T-helper 2 cell treated with Interferon-gamma antibody and Interleukin-4, amounts not matched to agents 5 μg/mL and 100 μg/mL, for 36 hours (primary cell): Measurements from ENCODE around the gene IL21R.

Experiments
- DNase-seq: peaks from one replicate; pipeline ENCODE4 v3.0.0; 2021; ENCODE audit warnings: low spot score
- H3K27ac Mint-ChIP-seq: one replicate; pipeline ENCODE4 v1.8.0; 2021; ENCODE audit warnings: mild to moderate bottlenecking, mixed read lengths
- H3K27me3 Mint-ChIP-seq: one replicate; pipeline ENCODE4 v1.8.0; 2021; ENCODE audit warnings: low read depth, mixed read lengths
- H3K36me3 Mint-ChIP-seq: one replicate; pipeline ENCODE4 v1.8.0; 2021; ENCODE audit warnings: low read depth, mixed read lengths
- H3K4me1 Mint-ChIP-seq: one replicate; pipeline ENCODE4 v1.8.0; 2021; ENCODE audit warnings: low read depth, mixed read lengths
- H3K4me3 Mint-ChIP-seq: one replicate; pipeline ENCODE4 v1.8.0; 2022; ENCODE audit warnings: mild to moderate bottlenecking, moderate library complexity, mixed read lengths
- H3K9me3 Mint-ChIP-seq: one replicate; pipeline ENCODE4 v1.8.0; 2021; ENCODE audit warnings: mixed read lengths

IL21R gene

DNA sequence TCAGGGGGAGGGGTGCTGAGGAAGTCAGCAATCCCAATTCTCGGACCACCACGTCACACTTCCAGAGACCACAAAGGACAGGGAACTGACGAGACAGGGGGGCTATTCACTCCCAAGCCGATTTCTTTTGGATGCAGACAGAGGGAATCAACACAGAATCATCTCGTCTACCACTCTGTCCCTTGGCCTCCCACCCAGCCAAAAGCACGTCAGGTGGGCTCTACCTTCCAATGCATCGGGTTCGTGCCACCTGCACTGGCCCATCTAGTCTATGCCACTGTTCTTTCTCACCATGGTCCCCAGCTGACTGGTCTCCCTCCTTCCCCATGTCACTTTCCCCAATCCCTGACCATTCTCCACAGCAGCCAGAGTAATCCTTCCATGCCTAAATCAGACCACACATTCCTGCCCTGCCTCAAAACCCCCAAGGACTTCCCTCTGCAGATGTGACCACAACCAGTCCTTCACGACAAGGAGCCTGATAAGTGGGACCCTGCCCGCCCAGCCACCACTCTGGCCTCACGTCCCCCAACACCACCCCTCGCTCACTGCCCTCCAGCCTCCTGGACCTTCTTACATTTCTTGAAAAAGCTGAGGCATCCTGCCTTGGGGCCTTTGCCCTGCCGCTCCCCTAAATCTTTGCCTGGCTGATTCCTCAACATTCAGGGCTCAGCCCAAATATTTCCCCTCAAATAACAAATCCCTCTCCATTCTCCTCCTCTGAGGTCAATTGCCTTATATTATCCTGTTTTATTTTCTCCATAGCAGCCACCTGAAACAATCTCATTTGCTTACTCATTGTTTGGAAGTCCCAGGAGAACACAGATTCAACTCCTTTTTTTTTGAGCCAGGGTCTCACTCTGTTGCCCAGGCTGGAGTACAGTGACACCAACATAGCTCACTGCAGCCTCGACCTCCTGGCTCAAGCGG lies 70.4 kb downstream of the IL21R start:
- H3K4me1 Mint-ChIP-seq: no peaks in the 10 kb centered on the region
- H3K9me3 Mint-ChIP-seq: no peaks in the 10 kb centered on the region
- no peak overlapping the region for H3K4me3 Mint-ChIP-seq
- no peak for DNase-seq
- peak overlapping the region; percentile 4 for H3K27ac Mint-ChIP-seq
- H3K27me3 Mint-ChIP-seq: no peaks in the 10 kb centered on the region
- H3K36me3 Mint-ChIP-seq: peaks cover 31% of the 10 kb centered on the region

DNA sequence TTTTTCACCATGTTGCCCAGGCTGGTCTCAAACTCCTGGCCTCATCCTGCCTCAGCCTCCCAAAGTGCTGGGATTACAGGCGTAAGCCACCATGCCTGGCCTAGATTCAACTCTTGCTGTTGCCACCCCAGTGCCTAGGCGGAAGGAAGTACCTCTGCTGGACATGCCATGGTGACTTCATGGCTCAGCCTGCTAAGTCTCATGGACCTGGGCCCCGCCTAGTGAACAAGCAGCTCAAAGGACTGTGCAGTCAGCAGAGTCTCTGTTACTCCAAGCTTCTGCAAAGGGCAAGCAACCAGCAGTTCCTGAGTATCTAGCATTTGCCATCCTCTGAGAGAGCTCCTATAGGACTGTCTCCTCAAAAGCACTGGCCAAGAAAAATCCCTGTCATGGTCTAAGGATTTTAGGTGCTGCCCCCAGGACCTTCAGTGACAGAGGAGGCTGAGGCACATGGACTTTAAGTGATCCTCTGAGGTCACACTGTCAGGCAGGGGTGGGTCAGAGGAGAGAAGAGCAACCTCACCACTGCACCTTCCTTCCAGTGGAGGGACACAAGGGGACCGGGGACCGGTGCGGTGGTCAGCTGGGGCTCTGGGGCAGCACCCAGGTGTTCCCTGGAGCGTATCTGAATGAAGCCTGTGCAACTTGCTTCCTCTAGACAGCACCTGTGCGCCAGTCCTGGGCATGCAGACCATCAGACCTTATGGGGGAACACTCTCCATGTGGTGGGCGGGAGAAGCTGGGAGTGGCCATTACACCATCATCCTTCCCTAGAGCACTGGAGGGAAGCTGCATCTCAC lies 71.3 kb downstream of the IL21R start:
- H3K27me3 Mint-ChIP-seq: no peaks in the 10 kb centered on the region
- no peak overlapping the region for H3K27ac Mint-ChIP-seq
- no peaks in the 10 kb centered on the region for H3K4me1 Mint-ChIP-seq
- peaks cover 26% of the 10 kb centered on the region for H3K36me3 Mint-ChIP-seq
- H3K9me3 Mint-ChIP-seq: no peaks in the 10 kb centered on the region
- H3K4me3 Mint-ChIP-seq: no peak overlapping the region
- no peak for DNase-seq

DNA sequence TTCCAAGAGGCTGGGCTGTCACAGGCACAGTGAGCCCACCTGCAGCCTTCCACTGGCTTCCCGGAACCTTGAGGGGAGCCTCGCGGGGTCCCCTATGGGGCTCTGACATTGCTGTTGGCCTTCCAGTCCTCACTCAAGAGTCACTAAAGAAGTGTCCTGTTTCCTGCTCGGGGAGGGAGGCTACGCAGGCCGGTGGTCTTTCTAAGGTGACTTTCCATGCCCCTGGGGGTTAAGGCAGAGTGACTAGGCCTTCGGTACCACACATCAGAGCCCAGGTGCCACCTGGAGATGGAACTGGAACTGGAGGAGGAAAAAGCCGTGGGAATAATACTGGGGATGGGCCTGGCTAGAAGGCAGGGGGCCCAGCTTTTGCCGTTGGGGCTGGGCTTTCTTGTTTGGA lies 72.1 kb downstream of the IL21R start:
- Mint-ChIP-seq H3K27me3 (no peaks in the 10 kb centered on the region), H3K9me3 (no peaks in the 10 kb centered on the region), H3K4me3 (no peak overlapping the region), H3K4me1 (no peaks in the 10 kb centered on the region), H3K27ac (no peak overlapping the region), H3K36me3 (peaks cover 30% of the 10 kb centered on the region)
- no peak for DNase-seq

DNA sequence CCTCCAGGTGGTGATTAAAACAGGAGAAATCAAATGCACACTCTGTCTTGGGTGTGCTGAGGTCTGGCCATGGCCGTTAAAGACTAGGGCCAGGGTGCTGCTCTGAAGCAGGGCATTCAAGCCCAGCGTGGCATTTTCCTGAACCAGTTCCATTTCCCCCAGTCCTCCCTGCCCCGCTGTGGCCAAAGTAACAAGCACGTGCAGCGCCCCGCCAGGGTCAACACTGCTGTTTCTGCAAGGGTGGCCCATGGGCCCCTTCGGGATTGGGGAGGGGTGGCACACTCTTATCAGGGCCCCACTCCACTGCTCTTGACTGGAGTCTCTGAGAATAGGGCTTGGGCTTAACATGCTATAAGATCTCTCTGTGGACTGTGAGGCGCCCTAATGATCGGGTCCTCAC lies 72.9 kb downstream of the IL21R start:
- H3K27me3 Mint-ChIP-seq: no peaks in the 10 kb centered on the region
- no peak for DNase-seq
- H3K36me3 Mint-ChIP-seq: peaks cover 26% of the 10 kb centered on the region
- H3K27ac Mint-ChIP-seq: no peak overlapping the region
- H3K9me3 Mint-ChIP-seq: no peaks in the 10 kb centered on the region
- H3K4me3 Mint-ChIP-seq: no peak overlapping the region
- H3K4me1 Mint-ChIP-seq: no peaks in the 10 kb centered on the region

DNA sequence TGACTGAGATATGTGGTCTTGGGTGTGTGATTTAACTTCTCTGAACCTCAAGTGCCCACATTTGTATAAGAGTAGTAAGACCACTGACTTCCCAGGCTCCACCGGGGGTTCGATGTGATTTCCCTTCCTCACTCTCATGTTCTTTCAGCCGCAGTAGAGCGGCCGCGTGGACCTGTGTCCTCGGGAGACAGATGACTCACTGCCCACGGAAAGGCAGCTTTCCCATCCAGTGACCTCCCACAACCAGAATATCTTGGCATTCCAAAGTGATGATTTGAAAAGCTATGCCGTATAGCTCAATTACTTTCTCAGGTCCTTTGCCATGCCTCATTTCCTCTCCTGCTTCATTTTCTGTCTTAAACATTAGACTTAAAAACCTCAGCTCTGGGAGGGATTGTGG lies 73.6 kb downstream of the IL21R start:
- H3K4me3 Mint-ChIP-seq: no peak overlapping the region
- no peaks in the 10 kb centered on the region for H3K27me3 Mint-ChIP-seq
- DNase-seq: no peak
- H3K27ac Mint-ChIP-seq: no peak overlapping the region
- no peaks in the 10 kb centered on the region for H3K9me3 Mint-ChIP-seq
- H3K36me3 Mint-ChIP-seq: peaks cover 19% of the 10 kb centered on the region
- no peaks in the 10 kb centered on the region for H3K4me1 Mint-ChIP-seq

DNA sequence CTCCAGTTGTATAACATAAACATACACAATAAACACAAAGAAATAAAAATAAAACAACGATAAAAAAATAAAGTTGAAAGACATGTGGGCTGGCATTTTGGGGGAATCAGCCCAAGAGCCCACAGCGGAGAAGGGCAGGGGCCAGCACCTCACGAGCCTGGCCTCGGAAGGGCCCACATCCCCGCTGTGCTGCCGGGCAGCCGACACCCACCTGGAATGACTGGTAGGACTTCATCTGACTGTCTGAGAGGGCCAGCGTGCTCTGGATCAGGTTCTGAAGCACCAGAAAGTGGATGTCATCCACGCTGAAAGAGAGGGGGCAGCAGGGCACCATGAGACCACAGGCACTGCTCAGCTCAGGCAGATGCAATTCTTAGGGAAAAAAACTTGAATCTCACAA lies 74.3 kb downstream of the IL21R start:
- Mint-ChIP-seq H3K27ac (no peak overlapping the region), H3K36me3 (peaks cover 13% of the 10 kb centered on the region), H3K4me3 (no peak overlapping the region), H3K4me1 (no peaks in the 10 kb centered on the region), H3K27me3 (no peaks in the 10 kb centered on the region), H3K9me3 (no peaks in the 10 kb centered on the region)
- DNase-seq: no peak

DNA sequence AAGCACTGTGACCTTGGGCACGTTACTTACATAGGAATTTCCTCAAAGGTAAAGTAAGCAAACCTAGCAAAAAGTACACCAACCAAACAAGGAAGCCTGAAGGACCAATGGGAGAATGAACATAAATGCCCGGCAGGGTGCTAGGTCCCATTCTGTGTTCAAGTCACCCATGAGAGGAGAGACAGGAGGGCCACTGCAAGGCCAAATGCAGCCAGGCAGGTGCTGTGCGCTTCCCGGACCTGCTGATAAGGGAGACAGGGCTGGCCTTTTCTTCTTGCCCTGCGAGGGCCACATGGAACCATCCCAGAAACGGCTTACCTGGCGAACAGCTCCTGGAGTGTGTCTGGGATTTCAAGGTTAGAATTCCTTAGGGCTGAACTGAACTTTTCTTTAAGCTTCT lies 78.8 kb downstream of the IL21R start:
- Mint-ChIP-seq H3K27ac (no peak overlapping the region), H3K4me1 (no peaks in the 10 kb centered on the region), H3K27me3 (no peaks in the 10 kb centered on the region), H3K9me3 (no peaks in the 10 kb centered on the region), H3K36me3 (peaks cover 41% of the 10 kb centered on the region), H3K4me3 (no peak overlapping the region)
- DNase-seq: no peak

DNA sequence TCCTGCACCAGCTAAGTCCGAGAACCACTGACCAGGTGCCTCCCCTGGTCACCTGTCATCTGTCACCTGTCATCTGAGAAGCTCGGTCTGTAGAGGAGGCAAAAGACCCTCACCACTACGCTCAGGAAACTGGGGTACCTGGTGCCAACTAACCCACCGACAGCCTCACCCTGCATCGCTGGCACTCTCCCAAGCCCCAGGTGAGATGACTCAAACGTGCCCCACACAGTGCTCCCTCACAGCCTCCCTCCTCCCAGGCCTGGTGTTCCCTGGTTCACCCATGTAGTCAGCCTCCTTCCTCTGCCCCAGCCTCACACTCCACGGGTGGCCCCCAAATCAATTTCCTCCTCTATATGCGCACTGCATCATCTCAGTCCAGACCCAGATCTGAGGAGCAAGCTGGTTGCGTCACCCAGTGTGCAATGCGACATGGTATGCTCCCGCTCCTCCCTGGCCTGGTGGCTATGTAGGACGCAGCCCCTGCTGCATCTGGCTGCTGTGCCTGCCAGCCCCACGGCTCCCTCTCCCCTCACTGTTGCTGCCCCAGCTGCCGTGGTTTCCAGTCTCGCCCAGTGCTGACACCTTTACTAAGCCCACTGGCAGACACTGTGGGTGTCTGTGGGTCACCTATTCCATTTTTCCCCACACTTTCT lies 79.4 kb downstream of the IL21R start:
- Mint-ChIP-seq H3K27me3 (no peaks in the 10 kb centered on the region), H3K27ac (no peak overlapping the region), H3K4me3 (no peak overlapping the region), H3K4me1 (no peaks in the 10 kb centered on the region), H3K36me3 (peaks cover 41% of the 10 kb centered on the region), H3K9me3 (no peaks in the 10 kb centered on the region)
- no peak for DNase-seq

DNA sequence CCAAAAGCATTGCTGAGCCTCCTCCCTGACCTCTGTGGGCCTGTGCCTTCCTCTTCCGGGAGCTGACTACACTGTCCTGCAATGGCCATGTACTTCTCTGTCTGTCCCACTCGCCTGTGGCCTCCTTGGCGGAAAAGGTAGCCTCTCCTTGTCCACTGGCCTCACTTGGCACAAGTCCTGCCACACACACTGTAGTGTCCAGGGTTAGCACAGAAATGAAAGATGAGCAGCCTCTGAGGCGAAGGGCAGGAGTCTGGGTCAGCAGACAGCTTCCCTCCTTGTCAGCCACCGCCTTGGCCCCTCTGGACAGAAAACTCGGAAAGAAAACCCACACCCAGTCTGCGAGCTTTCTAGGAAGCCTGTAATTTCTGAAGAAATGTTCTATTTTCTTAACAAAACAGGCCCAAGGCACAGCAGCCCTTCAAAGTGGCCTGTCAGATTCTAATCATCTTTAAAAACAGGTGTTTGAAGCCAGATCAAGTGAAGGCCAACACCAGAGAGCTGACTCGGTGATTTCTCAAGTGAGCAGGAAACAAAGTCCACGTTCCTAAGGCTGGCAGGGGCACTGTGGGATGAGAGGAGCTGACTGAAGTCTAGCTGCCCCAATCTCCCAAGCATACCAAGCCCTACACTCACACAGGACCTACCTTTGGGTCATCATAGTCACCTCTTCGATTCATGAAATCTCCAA lies 80.6 kb downstream of the IL21R start:
- no peaks in the 10 kb centered on the region for H3K27me3 Mint-ChIP-seq
- H3K36me3 Mint-ChIP-seq: peaks cover 40% of the 10 kb centered on the region
- no peaks in the 10 kb centered on the region for H3K4me1 Mint-ChIP-seq
- no peaks in the 10 kb centered on the region for H3K9me3 Mint-ChIP-seq
- DNase-seq: no peak
- H3K27ac Mint-ChIP-seq: no peak overlapping the region
- no peak overlapping the region for H3K4me3 Mint-ChIP-seq

DNA sequence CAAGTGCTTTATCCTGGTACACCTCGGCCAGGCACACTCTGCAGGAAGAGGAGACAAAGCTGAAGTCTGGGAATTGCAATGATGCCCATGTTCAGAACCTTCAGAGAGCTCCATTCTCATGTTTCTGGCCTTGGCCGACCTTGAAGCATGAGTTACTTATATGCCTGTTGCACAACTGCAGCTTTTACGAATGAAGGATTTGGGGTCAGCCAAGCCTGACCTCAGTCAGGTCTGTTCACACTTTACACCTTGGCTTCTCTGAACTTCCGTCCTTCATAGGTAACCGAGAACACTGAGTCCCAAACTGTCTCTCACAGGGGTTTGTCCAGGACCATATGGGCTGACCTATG lies 81.1 kb downstream of the IL21R start:
- H3K27ac Mint-ChIP-seq: no peak overlapping the region
- H3K9me3 Mint-ChIP-seq: no peaks in the 10 kb centered on the region
- H3K4me3 Mint-ChIP-seq: no peak overlapping the region
- H3K27me3 Mint-ChIP-seq: no peaks in the 10 kb centered on the region
- no peak for DNase-seq
- no peaks in the 10 kb centered on the region for H3K4me1 Mint-ChIP-seq
- H3K36me3 Mint-ChIP-seq: peaks cover 41% of the 10 kb centered on the region

DNA sequence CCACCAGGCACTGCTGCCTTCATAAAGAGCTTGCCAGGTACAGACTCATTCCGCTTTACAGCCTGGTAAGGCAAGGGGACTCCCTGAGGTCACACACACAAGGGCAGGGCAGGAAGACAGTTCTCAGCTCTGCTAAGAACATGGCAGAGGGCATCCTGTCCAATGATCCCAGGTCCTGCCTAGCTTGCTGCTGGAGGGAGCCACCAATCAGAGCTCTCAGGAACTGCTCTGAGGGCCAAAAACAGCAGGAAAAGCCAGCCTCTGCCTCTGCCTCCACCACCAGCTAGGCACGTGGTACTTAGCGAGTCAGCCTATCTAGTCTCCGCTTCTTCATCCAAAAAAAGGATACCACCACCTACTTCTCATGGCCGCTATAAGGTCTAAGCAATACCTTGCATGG lies 81.7 kb downstream of the IL21R start:
- H3K4me3 Mint-ChIP-seq: no peak overlapping the region
- H3K9me3 Mint-ChIP-seq: no peaks in the 10 kb centered on the region
- no peaks in the 10 kb centered on the region for H3K27me3 Mint-ChIP-seq
- no peaks in the 10 kb centered on the region for H3K4me1 Mint-ChIP-seq
- DNase-seq: no peak
- H3K36me3 Mint-ChIP-seq: peaks cover 41% of the 10 kb centered on the region
- H3K27ac Mint-ChIP-seq: no peak overlapping the region

DNA sequence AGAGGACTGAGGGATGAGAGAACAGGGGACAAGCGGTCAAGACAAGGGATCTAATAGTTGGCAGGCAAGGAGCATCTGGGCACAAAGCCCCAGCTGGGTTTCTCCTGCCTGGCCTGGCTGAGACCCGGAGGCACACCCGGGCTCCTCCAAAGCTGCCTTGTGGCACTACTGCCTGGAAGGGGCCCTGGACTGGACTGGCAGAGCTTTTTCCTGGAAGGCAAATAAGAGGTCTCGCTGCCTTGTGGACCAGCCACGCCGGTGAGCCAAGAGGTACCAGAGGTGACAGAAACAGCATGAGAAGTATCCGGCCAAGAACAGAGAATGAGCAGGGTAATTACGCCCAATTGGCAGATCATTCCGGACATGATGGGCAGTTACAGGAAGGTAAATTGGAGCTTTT lies 83.2 kb downstream of the IL21R start:
- Mint-ChIP-seq H3K27ac (no peak overlapping the region), H3K27me3 (no peaks in the 10 kb centered on the region), H3K9me3 (no peaks in the 10 kb centered on the region), H3K4me3 (no peak overlapping the region), H3K4me1 (no peaks in the 10 kb centered on the region), H3K36me3 (peaks cover 42% of the 10 kb centered on the region)
- no peak for DNase-seq

DNA sequence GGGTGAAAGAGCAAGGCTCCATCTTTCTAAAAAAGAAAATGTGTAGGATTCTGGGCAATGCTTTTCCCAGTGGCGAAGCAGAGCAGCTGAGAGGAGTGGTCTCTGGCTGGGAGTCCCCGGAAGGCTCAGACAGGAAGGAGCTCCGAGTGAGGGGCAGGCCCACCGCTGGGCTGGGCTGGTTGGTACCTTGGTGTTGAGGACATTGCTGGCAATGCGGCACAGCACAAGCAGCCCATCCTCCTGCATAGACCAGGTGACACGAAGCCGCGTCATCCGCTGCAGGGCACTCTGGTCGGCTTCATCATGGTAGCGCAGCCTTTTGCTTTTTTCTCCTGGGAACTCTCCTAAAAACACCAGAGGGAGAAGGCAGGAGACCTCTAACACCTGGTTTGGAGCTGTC lies 83.8 kb downstream of the IL21R start:
- Mint-ChIP-seq H3K4me1 (no peaks in the 10 kb centered on the region), H3K27me3 (no peaks in the 10 kb centered on the region), H3K36me3 (peaks cover 42% of the 10 kb centered on the region), H3K27ac (no peak overlapping the region), H3K9me3 (no peaks in the 10 kb centered on the region), H3K4me3 (no peak overlapping the region)
- no peak for DNase-seq

DNA sequence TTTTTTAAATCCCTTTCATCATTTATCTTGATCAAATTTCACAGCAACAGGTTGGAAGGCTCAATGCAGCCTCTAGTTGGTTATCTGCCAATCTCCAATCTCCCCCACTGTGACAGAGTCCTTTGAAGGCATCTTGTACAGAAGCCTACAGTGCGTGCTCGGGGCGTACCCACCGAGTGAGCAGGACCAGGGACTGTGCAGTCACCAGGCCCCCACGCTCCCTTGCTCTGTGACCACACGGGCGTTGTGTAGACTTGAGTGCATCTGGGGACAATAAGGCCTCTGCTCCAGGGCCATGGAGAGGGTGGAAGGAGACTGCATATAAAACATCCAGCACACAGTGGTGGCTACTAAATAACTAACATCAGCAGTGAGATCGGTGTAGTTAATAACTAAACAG lies 84.4 kb downstream of the IL21R start:
- Mint-ChIP-seq H3K4me3 (no peak overlapping the region), H3K36me3 (peaks cover 45% of the 10 kb centered on the region), H3K9me3 (no peaks in the 10 kb centered on the region), H3K4me1 (no peaks in the 10 kb centered on the region), H3K27ac (no peak overlapping the region), H3K27me3 (no peaks in the 10 kb centered on the region)
- DNase-seq: no peak
